GM12874 (cell line): ENCODE data around the gene TSPAN15.
A peak's percentile ranks its signal among the peaks of the same experiment; 100 is the strongest.

Experiments used
- TF ChIP-seq, protein P1 (sequence below): IDR thresholded peaks from 2 replicates; pipeline ENCODE4 v1.5.1; 2011; ENCODE audit warnings: low read depth, mild to moderate bottlenecking, control low read depth, low read length, moderate library complexity; ENCODE audit not compliant: insufficient read depth

Gene TSPAN15

DNA sequence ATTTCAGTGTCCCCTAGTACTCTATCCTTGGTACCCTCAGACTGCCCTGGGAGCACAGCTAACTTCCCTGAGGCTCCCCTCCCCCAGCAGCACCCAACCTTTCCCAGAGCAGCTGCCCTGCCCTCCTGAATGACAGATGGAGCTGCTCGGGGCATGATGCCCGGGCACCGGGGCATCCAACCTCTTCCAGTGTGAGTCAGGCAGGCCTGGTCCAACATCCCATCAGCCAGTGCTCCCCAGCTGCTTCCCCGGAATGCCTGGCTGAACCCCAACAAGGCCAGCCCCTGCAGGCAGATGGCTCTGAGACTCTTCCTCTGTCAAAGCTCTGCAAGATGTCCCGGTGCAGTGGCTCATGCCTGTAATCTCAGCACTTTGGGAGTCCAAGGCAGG is 11.9 kb upstream of the TSPAN15 start:
- TF ChIP-seq, protein P1, sequence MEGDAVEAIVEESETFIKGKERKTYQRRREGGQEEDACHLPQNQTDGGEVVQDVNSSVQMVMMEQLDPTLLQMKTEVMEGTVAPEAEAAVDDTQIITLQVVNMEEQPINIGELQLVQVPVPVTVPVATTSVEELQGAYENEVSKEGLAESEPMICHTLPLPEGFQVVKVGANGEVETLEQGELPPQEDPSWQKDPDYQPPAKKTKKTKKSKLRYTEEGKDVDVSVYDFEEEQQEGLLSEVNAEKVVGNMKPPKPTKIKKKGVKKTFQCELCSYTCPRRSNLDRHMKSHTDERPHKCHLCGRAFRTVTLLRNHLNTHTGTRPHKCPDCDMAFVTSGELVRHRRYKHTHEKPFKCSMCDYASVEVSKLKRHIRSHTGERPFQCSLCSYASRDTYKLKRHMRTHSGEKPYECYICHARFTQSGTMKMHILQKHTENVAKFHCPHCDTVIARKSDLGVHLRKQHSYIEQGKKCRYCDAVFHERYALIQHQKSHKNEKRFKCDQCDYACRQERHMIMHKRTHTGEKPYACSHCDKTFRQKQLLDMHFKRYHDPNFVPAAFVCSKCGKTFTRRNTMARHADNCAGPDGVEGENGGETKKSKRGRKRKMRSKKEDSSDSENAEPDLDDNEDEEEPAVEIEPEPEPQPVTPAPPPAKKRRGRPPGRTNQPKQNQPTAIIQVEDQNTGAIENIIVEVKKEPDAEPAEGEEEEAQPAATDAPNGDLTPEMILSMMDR, result no peak

DNA sequence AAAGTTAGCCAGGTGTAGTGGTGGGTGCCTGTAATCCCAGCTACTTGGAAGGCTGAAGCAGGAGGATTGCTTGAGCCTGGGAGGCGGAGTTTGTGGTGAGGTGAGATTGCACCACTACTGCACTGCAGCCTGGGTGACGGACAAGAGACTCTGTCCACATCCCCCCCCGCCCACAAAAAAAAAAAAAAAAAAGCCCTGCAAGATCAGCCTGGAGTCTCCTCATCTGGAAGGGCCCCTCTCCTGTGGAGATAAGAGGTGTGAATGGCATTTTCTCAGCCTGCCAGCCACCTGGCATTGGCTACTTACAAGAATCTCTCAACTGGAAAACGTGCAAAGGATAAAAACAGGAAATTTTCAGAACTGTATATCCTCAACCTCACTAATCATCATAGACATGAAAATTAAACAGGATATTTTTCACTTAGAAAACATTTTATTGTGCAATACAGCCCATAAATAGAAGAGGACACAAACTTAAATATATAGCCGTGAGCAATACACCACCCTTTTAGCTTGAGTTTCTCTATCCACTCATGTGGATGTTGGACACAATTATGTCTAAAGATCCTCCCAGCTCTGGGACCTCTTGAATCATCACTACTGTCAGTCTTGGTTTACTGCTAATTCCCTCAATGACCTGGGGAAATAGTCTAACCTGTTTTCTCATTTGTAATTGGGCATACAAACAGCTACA is 11.3 kb upstream of the TSPAN15 start:
- TF ChIP-seq, protein P1, result no peak

DNA sequence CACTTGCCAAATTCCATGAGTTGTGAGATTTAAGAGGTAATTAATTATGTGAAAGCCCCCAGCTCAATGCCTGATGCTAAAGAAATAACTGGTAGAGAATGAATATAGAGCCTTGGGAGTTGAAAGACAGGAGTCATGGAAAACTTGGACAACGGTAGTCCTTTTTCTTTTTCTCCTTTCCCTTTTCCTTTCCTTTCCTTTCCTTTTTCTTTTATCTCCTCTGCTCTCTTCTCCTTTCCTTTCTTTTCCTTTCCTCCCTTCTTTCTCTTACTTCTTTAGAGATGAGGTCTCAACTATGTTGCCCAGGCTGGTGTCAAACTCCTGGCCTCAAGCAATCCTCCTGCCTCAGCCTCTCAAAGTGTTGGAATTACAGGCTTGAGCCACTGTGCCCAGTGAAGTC is 7.9 kb upstream of the TSPAN15 start:
- TF ChIP-seq, protein P1, result no peak

DNA sequence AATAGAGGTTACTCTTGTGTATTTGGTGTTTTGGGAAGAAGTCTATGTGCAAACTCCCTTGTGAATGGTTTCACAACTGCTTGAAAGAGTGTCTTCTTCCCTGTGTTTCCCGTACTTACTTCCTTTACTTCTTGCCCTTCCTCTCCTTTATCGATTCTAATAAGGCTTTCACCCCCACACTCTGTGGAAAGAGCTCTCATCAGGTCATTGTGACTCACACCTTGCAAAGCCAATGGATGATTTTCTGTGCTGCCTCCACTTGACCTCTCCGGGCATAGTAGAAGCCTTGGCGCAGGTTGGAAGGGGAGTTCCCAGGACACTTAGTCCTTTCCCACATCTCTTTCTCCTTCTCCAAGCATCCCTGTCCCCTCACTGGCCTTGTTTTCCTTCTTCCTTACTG is 6.2 kb upstream of the TSPAN15 start:
- TF ChIP-seq, protein P1, result no peak

DNA sequence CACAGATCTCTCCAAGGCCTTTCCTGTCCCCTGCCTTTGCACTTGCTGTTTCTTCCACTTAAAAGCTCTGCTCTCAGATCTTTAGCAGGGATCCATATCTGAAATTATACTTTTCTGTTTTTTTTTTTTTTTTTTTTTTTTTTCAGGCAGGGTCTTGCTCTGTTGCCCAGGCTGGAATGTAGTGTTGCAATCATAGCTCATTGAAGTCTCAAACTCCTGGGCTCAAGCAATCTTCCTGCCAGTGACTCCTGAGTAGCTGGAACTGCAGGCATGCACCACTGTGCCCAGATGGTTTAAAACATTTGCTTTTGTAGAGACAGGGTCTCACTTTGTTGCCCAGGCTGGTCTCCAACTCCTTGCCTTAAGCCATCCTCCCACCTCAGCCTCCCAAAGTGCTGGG is 5.0 kb upstream of the TSPAN15 start:
- TF ChIP-seq, protein P1, result no peak

DNA sequence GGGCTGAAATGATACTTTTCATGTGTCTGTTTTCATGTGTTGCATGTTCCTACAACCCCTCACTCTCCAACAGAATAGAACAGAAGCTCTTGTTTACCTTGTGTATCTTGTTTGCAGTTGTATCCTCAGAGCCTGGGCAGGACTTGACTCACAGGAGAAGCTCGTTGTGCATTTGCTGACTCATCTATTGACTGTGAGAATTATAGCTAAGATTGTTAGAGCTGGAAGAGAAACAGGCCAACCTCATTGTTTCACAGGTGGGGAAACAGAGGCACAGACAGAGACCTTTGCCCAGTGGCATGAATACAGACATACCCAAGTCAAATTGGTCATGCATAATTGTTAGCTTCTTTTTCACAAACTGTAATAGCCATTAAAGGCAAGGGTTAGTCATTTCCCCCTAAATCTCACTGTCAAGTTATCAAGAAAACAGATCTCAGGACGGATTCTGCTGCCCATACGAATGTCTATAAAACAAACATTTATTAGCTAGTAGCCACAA is 4.6 kb upstream of the TSPAN15 start:
- TF ChIP-seq, protein P1, result no peak

DNA sequence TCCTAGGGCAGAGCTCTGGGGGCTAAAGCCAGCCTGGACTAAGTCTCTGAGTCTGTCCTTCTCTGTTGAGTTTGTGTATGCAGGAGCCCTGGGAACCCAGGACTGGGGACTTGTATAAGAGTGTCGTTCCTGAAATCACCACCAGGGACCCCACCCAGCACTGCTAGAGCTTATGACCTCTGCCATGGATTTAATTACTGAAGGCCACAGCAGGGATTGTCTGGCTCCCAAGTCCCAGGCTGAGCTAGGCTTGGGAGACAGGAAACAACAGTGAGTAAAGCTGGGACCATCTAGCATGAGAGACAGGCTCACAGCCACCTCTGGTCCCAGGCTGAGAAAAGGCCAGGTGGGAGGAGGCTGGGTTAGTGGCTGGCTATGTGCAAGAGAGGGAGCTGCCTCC is 1.4 kb upstream of the TSPAN15 start:
- TF ChIP-seq, protein P1, result peak; percentile 53
